HuH-7 (cell line): ENCODE measurements around the gene CDH12.
"Not testable (repeated sequence)": the region's sequence is repeated elsewhere in the genome, so short reads cannot be mapped to it uniquely, and the experiment has no call there.

ENCODE experiments used
- DNase-seq: peaks from one replicate; pipeline ENCODE4 v3.0.0; 2011; ENCODE audit warnings: low spot score

CDH12 gene

GRCh38 chr5:22001097-22001496 lies 852.0 kb downstream of the CDH12 start:
- not testable (repeated sequence) for DNase-seq

GRCh38 chr5:21985799-21986198 lies 867.3 kb downstream of the CDH12 start:
- not testable (repeated sequence) for DNase-seq

- not testable (repeated sequence) for DNase-seq
These were observed 901.6 kb downstream of the CDH12 start for GRCh38 chr5:21951571-21951970.

DNA sequence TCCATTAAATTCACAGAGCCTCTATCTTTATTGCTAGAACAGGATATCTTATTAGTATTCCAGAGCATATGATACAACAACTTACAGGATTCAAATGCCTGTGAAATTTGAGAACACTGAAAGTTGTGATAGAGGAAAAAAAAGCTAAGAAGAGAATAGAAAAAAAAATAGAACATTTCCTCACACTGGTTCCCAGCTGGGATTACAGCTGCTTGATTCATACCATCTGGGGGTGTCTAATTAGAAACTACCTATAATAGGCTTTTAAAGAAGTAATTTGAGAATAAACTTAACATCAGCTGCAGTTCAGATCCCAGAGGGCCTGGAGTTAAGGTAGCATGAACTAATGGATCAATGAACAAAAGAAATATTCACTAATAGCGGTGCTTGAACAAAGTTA lies 922.0 kb downstream of the CDH12 start:
- no peak for DNase-seq

DNA sequence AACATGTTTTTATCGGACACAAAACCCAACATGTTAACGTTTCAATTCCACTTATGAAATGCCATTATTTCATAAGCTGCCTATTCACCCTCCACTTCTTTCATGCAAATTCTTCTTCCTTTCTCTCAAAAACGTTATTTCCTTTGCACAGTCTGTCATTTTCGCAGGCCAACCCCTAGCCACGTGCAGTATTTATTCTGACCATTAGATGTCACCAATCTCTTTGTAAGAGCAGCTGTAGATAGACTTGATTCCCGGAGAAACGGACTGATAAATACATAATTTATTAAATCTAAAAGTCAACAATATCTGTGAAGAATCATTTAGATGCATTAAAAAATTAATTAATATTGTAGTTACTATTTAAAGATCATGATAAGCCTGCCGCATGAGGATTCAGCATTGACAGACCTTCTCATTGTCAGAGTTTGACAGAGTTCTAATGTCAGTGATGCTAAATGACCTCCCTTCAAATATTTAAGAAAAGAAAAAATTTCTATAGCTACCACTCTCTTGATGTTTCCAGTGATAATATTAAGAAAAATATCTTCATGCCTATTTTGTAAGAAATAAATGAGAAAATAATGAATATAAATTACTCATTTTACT lies 933.6 kb downstream of the CDH12 start:
- peak; percentile 15 for DNase-seq

GRCh38 chr5:21918451-21918850 lies 934.7 kb downstream of the CDH12 start:
- no peak for DNase-seq

DNA sequence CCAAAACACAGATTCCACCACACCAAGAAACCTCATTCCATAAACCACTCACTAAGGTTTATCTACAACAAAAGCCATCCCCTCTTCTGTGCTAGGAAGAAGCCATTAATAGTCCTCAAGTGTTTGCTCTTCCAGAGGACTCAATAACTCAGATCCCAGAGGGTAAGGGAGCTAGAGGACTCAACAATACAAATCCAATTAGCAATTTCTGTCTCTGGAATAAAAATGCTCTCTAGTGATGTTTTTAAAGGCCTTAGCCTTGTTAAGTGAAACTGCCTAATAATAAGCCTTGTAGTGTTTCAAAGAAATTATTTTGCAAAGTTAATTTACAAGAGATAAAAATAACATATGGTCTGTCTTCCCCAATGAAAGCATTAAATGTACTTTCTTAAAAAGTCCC lies 942.4 kb downstream of the CDH12 start:
- DNase-seq: no peak

GRCh38 chr5:21895766-21896350 lies 957.3 kb downstream of the CDH12 start:
- no peak for DNase-seq

- no peak for DNase-seq
These were observed 960.0 kb downstream of the CDH12 start for GRCh38 chr5:21893161-21893560.

DNA sequence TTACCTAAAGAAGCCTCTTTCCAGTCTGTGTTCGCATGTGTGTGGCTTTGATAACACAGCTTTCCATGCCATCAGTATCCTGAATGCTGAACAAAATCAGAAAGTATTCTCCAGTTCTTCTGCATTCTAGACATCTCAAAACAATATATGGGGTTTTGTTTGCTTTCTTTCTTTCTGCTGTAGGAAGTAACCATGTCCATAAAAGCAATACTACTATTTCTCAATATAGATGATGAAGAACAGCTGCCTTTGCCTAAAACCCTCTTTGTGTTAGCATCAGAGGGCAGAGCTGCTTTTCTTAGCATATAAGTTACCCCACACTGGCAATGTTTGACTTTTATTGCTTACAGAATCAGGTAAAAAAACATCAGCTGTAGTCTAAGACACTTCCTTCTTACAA lies 963.6 kb downstream of the CDH12 start:
- no peak for DNase-seq

- no peak for DNase-seq
These were observed 970.9 kb downstream of the CDH12 start for GRCh38 chr5:21882074-21882745.

DNA sequence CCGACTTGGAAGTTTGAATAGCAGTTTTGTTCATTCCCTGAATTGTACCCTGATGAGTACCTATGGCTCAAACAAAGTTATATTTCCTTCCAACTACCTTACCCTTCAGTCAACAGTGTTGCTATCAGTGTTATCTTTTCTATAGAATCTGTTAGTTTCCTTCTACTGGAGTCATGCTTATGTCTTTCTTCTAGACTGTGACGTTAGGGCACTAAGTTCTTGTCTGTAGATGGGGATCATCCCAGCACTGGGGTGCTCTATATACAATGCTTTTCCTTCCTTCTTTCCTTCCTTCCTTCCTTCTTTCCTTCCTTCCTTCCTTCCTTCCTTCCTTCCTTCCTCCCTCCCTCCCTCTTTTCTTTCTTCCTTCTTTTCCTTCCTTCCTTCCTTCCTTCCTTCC lies 973.0 kb downstream of the CDH12 start:
- no peak for DNase-seq

GRCh38 chr5:21862986-21863385 lies 990.2 kb downstream of the CDH12 start:
- DNase-seq: no peak

DNA sequence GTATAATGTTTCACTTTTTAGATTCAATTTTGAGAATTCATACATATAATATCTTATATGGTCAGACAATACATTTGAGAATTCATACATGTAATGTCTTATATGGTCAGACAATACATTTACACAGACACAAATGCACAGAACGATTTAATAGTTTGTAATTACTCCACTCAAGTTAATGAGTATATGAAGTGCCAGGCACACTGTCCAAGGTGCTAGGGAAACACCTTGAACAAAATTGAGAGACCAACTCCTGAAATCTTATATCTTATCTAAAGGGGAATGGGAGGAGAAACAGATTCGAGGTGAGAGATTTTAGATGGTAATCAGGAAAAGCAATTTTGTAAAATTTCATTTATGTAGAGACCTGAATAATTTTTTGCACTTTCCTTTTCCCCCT lies 994.7 kb downstream of the CDH12 start:
- no peak for DNase-seq

DNA sequence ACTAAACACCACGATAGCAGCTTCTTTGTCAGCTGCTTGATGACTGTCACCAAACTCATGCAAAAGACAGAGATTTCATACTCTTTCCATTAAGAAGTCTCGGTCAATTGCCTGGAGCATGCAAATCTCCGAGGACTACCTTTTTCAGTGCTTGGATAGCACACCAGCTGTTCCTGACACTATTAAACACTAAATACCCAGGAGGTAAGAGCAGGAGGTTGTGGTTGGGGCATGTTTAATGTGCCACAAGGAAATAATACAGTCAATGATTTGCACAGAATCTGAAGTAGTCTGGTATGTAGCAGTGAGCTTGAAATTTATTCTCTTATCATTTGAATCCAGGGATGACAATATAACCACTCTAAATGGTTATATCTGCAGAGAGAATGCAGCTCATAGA lies 996.2 kb downstream of the CDH12 start:
- DNase-seq: no peak

DNA sequence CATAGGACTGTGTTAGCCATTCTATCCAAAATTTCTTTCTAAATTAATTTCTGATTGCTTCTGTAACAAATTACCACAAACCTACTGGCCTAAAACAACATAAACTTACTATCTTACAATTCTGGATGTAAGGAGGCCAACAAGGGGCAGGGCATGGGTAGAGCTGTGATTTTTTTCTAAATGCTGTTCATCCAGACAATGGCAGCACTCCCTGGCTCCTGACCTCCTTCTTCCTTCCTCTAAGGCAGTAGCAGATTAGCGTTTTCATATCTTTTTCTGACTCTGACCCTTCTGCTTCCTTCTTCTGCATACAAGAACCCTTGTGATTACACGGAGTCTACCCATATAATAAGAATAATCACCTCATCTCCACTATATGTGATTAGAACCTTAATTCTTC lies 1005.8 kb downstream of the CDH12 start:
- DNase-seq: no peak

GRCh38 chr5:21844960-21845359 lies 1008.2 kb downstream of the CDH12 start:
- no peak for DNase-seq

- no peak for DNase-seq
These were observed 1018.3 kb downstream of the CDH12 start for GRCh38 chr5:21834863-21835262.

DNA sequence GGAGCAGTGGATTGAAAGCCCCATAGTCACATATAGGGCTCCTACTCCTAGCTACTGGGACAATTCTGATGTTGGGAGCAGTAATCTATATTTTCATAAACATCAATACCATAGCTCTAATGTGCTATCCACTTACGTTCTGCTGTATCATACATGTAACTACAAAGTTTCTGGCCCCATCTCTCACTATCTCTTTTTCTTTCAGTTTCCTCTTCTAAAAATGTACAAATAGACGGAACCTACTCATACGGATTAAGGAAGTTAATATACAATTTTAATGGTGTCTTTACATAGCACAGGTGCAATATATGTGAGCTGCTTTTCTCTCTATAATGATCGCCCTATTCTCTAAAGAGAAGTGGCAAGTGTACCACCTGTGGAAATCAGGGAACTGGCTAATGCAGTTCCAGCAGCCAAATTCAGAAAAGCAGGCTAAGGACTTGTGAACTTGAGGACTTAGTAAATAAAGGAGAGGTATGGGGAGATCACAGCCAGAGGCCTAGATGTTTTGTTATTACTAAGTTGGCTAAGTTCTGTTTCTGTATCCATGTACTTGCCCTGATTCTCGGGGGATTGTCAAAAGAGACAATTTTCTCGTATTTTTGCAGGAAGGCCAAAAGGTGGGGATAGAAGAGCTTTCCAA lies 1021.9 kb downstream of the CDH12 start:
- no peak for DNase-seq

- no peak for DNase-seq
These were observed 1026.3 kb downstream of the CDH12 start for GRCh38 chr5:21826884-21827283.

DNA sequence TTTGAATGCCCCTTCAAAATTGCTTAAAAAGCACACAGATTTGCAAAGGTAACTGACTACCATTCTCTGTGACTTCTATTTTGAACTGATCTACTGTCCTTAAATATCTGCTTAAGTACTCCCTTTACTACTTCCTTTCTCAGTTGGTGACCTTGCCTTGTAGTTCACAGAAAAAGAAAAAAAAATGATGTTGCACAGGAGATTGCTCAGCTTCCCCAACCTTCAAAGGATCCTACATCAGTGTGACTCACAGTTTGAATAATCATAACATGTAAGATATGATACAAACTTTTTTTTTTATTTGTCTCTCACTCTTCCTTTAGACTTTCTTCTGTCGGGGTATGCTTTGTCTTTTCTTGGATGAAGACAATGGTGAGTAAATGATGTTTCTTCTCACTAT lies 1029.6 kb downstream of the CDH12 start:
- DNase-seq: no peak

GRCh38 chr5:21823076-21823574 lies 1030.0 kb downstream of the CDH12 start:
- no peak for DNase-seq

DNA sequence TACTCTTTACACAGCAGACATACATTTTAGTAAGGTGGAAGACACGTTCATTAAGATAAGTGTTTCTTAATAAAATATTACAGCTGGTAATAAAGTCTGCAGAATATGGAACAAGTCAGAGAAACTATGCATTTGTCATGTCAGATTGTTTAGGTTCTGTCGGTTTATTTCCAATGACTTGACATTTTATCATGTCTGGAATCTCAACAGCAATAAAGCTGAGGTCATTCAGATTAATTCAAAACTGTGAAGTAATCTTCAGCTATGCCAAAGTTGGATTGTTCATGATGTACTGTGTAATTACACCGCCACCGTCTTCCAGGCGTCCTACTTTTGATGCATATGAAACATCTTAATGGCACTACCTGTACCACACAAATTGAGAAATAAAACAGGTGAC lies 1032.6 kb downstream of the CDH12 start:
- no peak for DNase-seq
